Parathyroid adenoma (tissue), 2 donors: Measurements from ENCODE around the gene CHRNA10.

Experiments
- H2AFZ ChIP-seq: fragments of 300-600 bp; sonication (generic); one replicate; pipeline ENCODE4 v1.7.0; 2017; ENCODE audit warnings: antibody characterized with exemption, mild to moderate bottlenecking
- H3K27ac ChIP-seq: fragments of 300-600 bp; sonication (generic); one replicate; pipeline ENCODE4 v1.7.0; 2017
- H3K27me3 ChIP-seq: fragments of 300-600 bp; sonication (generic); one replicate; pipeline ENCODE4 v1.7.0; 2017; ENCODE audit warnings: low read length; ENCODE audit not compliant: control insufficient read depth, insufficient read depth
- H3K36me3 ChIP-seq: fragments of 300-600 bp; sonication (generic); one replicate; pipeline ENCODE4 v1.7.0; 2017; ENCODE audit warnings: low read length; ENCODE audit not compliant: control insufficient read depth, insufficient read depth
- H3K4me1 ChIP-seq: fragments of 300-600 bp; sonication (generic); one replicate; pipeline ENCODE4 v1.7.0; 2017; ENCODE audit warnings: control low read depth
- H3K4me2 ChIP-seq: fragments of 300-600 bp; sonication (generic); one replicate; pipeline ENCODE4 v1.7.0; 2017; ENCODE audit warnings: low read length
- H3K4me3 ChIP-seq: fragments of 300-600 bp; sonication (generic); one replicate; pipeline ENCODE4 v1.7.0; 2017; ENCODE audit warnings: low read depth, low read length
- H3K79me2 ChIP-seq: fragments of 300-600 bp; sonication (generic); one replicate; pipeline ENCODE4 v1.7.0; 2017; ENCODE audit warnings: control low read depth
- H3K9ac ChIP-seq: fragments of 300-600 bp; sonication (generic); one replicate; pipeline ENCODE4 v1.7.0; 2017; ENCODE audit warnings: mild to moderate bottlenecking
- H3K9me3 ChIP-seq: fragments of 300-600 bp; sonication (generic); one replicate; pipeline ENCODE4 v1.7.0; 2017; ENCODE audit warnings: low read length; ENCODE audit not compliant: control insufficient read depth
- CTCF ChIP-seq: fragments of 300-600 bp; sonication (generic); IDR thresholded peaks from one replicate; pipeline ENCODE4 v1.7.0; 2017; ENCODE audit warnings: antibody characterized with exemption, mild to moderate bottlenecking
- donor health status: primary hyperparathyroidism.

CHRNA10 gene

GRCh38 chr11:3675971-3676370, 4.8 kb upstream of the CHRNA10 start:
- H3K4me1 ChIP-seq: no peaks in the 10 kb centered on the region
- no peaks in the 10 kb centered on the region for H3K79me2 ChIP-seq
- no peak overlapping the region for H3K4me2 ChIP-seq
- H3K9me3 ChIP-seq: no peaks in the 10 kb centered on the region
- no peak for TF ChIP-seq CTCF
- no peaks in the 10 kb centered on the region for H3K27me3 ChIP-seq
- no peaks in the 10 kb centered on the region for H3K36me3 ChIP-seq
- no peak overlapping the region for H3K27ac ChIP-seq
- no peak overlapping the region for H3K9ac ChIP-seq
- H3K4me3 ChIP-seq: no peak overlapping the region
- H2AFZ ChIP-seq: no peak overlapping the region

GRCh38 chr11:3674189-3674588, 3.0 kb upstream of the CHRNA10 start:
- H3K36me3 ChIP-seq: no peaks in the 10 kb centered on the region
- H3K9me3 ChIP-seq: no peaks in the 10 kb centered on the region

GRCh38 chr11:3669742-3670183, 1.4 kb downstream of the CHRNA10 start:
- Histone ChIP-seq H3K4me3 (no peak overlapping the region), H3K9ac (no peak overlapping the region), H3K27me3 (no peaks in the 10 kb centered on the region), H3K79me2 (no peaks in the 10 kb centered on the region), H2AFZ (no peak overlapping the region), H3K4me1 (no peaks in the 10 kb centered on the region), H3K9me3 (no peaks in the 10 kb centered on the region), H3K27ac (no peak overlapping the region), H3K4me2 (no peak overlapping the region), H3K36me3 (no peaks in the 10 kb centered on the region)
- TF ChIP-seq CTCF: no peak

More at GRCh38 chr11:3674189-3674588, 3.0 kb upstream of the CHRNA10 start:
- Histone ChIP-seq H3K4me3 (no peak overlapping the region), H2AFZ (no peak overlapping the region), H3K4me2 (no peak overlapping the region), H3K27ac (no peak overlapping the region), H3K9ac (no peak overlapping the region), H3K4me1 (no peaks in the 10 kb centered on the region), H3K79me2 (no peaks in the 10 kb centered on the region), H3K27me3 (no peaks in the 10 kb centered on the region)
- TF ChIP-seq CTCF: no peak

GRCh38 chr11:3669128-3669527, 2.1 kb downstream of the CHRNA10 start:
- Histone ChIP-seq H3K4me1 (no peaks in the 10 kb centered on the region), H2AFZ (no peak overlapping the region), H3K27me3 (no peaks in the 10 kb centered on the region), H3K9ac (no peak overlapping the region), H3K4me3 (no peak overlapping the region), H3K4me2 (no peak overlapping the region), H3K79me2 (no peaks in the 10 kb centered on the region), H3K27ac (no peak overlapping the region), H3K9me3 (no peaks in the 10 kb centered on the region), H3K36me3 (no peaks in the 10 kb centered on the region)
- TF ChIP-seq CTCF: no peak
